Stimulated activated CD8-positive, alpha-beta memory T cell treated with anti-CD3 and anti-CD28 coated beads, Interleukin-12 subunit alpha, Interleukin-12 subunit beta, amount 100 ng/mL, for 1 hour (primary cell): ENCODE measurements around the gene LDB3.
A peak's percentile ranks its signal among the peaks of the same experiment; 100 is the strongest.

Experiments
- DNase-seq: peaks from one replicate; pipeline ENCODE4 v3.0.0-alpha.2; 2020; ENCODE audit warnings: low read depth

Gene LDB3

GRCh38 chr10:86686972-86687371 lies 18.7 kb downstream of the LDB3 start:
- DNase-seq, result no peak

- no peak for DNase-seq
Measured at GRCh38 chr10:86687750-86688149, 19.4 kb downstream of the LDB3 start.

GRCh38 chr10:86688398-86688921 lies 20.1 kb downstream of the LDB3 start:
- DNase-seq, result peak; percentile 27

GRCh38 chr10:86689146-86689545 lies 20.8 kb downstream of the LDB3 start:
- no peak for DNase-seq

- DNase-seq, result no peak
Measured at GRCh38 chr10:86690231-86690630, 21.9 kb downstream of the LDB3 start.

- no peak for DNase-seq
Measured at GRCh38 chr10:86690657-86691084, 22.4 kb downstream of the LDB3 start.

GRCh38 chr10:86691333-86692022 lies 23.2 kb downstream of the LDB3 start:
- no peak for DNase-seq

- DNase-seq, result no peak
Measured at GRCh38 chr10:86692023-86692514, 23.8 kb downstream of the LDB3 start.

- DNase-seq, result no peak
Measured at GRCh38 chr10:86692664-86693063, 24.4 kb downstream of the LDB3 start.

GRCh38 chr10:86693275-86693674 lies 25.0 kb downstream of the LDB3 start:
- DNase-seq, result no peak

GRCh38 chr10:86693721-86694369 lies 25.5 kb downstream of the LDB3 start:
- peak; percentile 18 for DNase-seq

GRCh38 chr10:86698207-86698940 lies 30.1 kb downstream of the LDB3 start:
- DNase-seq, result no peak

- no peak for DNase-seq
Measured at GRCh38 chr10:86699125-86699524, 30.8 kb downstream of the LDB3 start.

- no peak for DNase-seq
Measured at GRCh38 chr10:86699541-86699940, 31.2 kb downstream of the LDB3 start.

GRCh38 chr10:86699991-86700840 lies 31.9 kb downstream of the LDB3 start:
- no peak for DNase-seq

- DNase-seq, result no peak
Measured at GRCh38 chr10:86700851-86701617, 32.7 kb downstream of the LDB3 start.

- no peak for DNase-seq
Measured at GRCh38 chr10:86703176-86703575, 34.9 kb downstream of the LDB3 start.

- DNase-seq, result no peak
Measured at GRCh38 chr10:86705139-86705538, 36.8 kb downstream of the LDB3 start.

- no peak for DNase-seq
Measured at GRCh38 chr10:86705905-86706304, 37.6 kb downstream of the LDB3 start.

- DNase-seq, result no peak
Measured at GRCh38 chr10:86706401-86706841, 38.1 kb downstream of the LDB3 start.

GRCh38 chr10:86706977-86707376 lies 38.7 kb downstream of the LDB3 start:
- no peak for DNase-seq
